DOHH2 (cell line): ENCODE data around the gene AJAP1.
"Not testable (repeated sequence)": the region's sequence is repeated elsewhere in the genome, so short reads cannot be mapped to it uniquely, and the experiment has no call there.

Experiments used
- H3F3A ChIP-seq: fragments of 200-600 bp; sonication (generic), shearing (Covaris generic); 2 replicates; pipeline ENCODE4 v1.6.0; 2016; ENCODE audit warnings: antibody characterized with exemption, mild to moderate bottlenecking; ENCODE audit not compliant: control insufficient read depth, insufficient read depth
- H3K27ac ChIP-seq: fragments of 200-600 bp; sonication (generic); 2 replicates; pipeline ENCODE4 v1.5.1; 2014; ENCODE audit warnings: low read depth, mild to moderate bottlenecking, low read length, moderate library complexity
- H3K27me3 ChIP-seq: fragments of 200-600 bp; sonication (generic); 2 replicates; pipeline ENCODE4 v1.6.1; 2014; ENCODE audit warnings: mild to moderate bottlenecking, low read length, mixed read lengths; ENCODE audit not compliant: control insufficient read depth
- H3K36me3 ChIP-seq: fragments of 200-600 bp; sonication (generic); 2 replicates; pipeline ENCODE4 v1.6.1; 2014; ENCODE audit warnings: mild to moderate bottlenecking, low read length, moderate library complexity, mixed read lengths; ENCODE audit not compliant: control insufficient read depth
- H3K4me1 ChIP-seq: fragments of 200-600 bp; sonication (generic); 2 replicates; pipeline ENCODE4 v1.6.1; 2014; ENCODE audit warnings: mild to moderate bottlenecking, low read length, mixed read lengths; ENCODE audit not compliant: control insufficient read depth
- H3K4me2 ChIP-seq: fragments of 200-600 bp; sonication (generic); 2 replicates; pipeline ENCODE4 v1.6.0; 2014; ENCODE audit warnings: mild to moderate bottlenecking, low read length, moderate library complexity
- H3K4me3 ChIP-seq: fragments of 200-600 bp; sonication (generic); 2 replicates; pipeline ENCODE4 v1.5.1; 2014; ENCODE audit warnings: mild to moderate bottlenecking, low read length, mixed read lengths
- H3K79me2 ChIP-seq: fragments of 200-600 bp; sonication (generic); 2 replicates; pipeline ENCODE4 v1.6.1; 2014; ENCODE audit warnings: mild to moderate bottlenecking, low read length, mixed read lengths; ENCODE audit not compliant: control insufficient read depth
- H3K9me2 ChIP-seq: fragments of 200-600 bp; sonication (generic); replicated peaks from 2 replicates; pipeline ENCODE4 v1.6.1; 2014; ENCODE audit warnings: mild to moderate bottlenecking, low read length, mixed read lengths; ENCODE audit not compliant: control insufficient read depth
- H3K9me3 ChIP-seq: fragments of 200-600 bp; sonication (generic); 2 replicates; pipeline ENCODE4 v1.6.1; 2014; ENCODE audit warnings: antibody characterized with exemption, low read length, mixed read lengths; ENCODE audit not compliant: control insufficient read depth, insufficient read depth
- H4K20me1 ChIP-seq: fragments of 200-600 bp; sonication (generic); 2 replicates; pipeline ENCODE4 v1.6.0; 2014; ENCODE audit warnings: low read depth, mild to moderate bottlenecking, antibody characterized with exemption, low read length, moderate library complexity; ENCODE audit not compliant: control insufficient read depth, insufficient read depth
- CTCF ChIP-seq: fragments of 200-600 bp; sonication (generic); IDR thresholded peaks from one replicate; pipeline ENCODE4 v1.5.1; 2014; ENCODE audit warnings: antibody characterized with exemption, mild to moderate bottlenecking, low read depth, low read length; ENCODE audit not compliant: poor library complexity, severe bottlenecking
- EZH2phosphoT487 ChIP-seq: fragments of 200-600 bp; sonication (generic); IDR thresholded peaks from 2 replicates; pipeline ENCODE4 v1.6.1; 2017; ENCODE audit warnings: borderline replicate concordance, mild to moderate bottlenecking, antibody characterized with exemption, low read length, moderate library complexity, mixed read lengths

AJAP1 gene

GRCh38 chr1:4615501-4615900 is 38.9 kb upstream of the AJAP1 start:
- Histone ChIP-seq H3K9me3 (peaks cover 2% of the 10 kb centered on the region; the same call in 1 of the 2 replicates), H3K27ac (no peak overlapping the region), H3K79me2 (no peaks in the 10 kb centered on the region)

GRCh38 chr1:4616831-4617465 is 37.5 kb upstream of the AJAP1 start:
- no peaks in the 10 kb centered on the region for H3K9me3 ChIP-seq
- H3K4me1 ChIP-seq = no peaks in the 10 kb centered on the region
- no peaks in the 10 kb centered on the region for H3F3A ChIP-seq
- no peak overlapping the region for H3K4me2 ChIP-seq
- H3K27me3 ChIP-seq = no peaks in the 10 kb centered on the region
- no peak overlapping the region for H3K27ac ChIP-seq
- H3K9me2 ChIP-seq = no peaks in the 10 kb centered on the region
- no peaks in the 10 kb centered on the region for H3K36me3 ChIP-seq
- H3K79me2 ChIP-seq = no peaks in the 10 kb centered on the region
- TF ChIP-seq EZH2phosphoT487 = no peak
- no peak for TF ChIP-seq CTCF
- H4K20me1 ChIP-seq = no peaks in the 10 kb centered on the region
- H3K4me3 ChIP-seq = no peak overlapping the region

More at GRCh38 chr1:4615501-4615900, 38.9 kb upstream of the AJAP1 start:
- no peak overlapping the region for H3K4me3 ChIP-seq
- no peaks in the 10 kb centered on the region for H3K27me3 ChIP-seq
- TF ChIP-seq CTCF (no peak), EZH2phosphoT487 (no peak)
- no peaks in the 10 kb centered on the region for H3F3A ChIP-seq
- H3K36me3 ChIP-seq = no peaks in the 10 kb centered on the region
- no peaks in the 10 kb centered on the region for H3K9me2 ChIP-seq
- H3K4me2 ChIP-seq = no peak overlapping the region
- no peaks in the 10 kb centered on the region for H3K4me1 ChIP-seq
- H4K20me1 ChIP-seq = no peaks in the 10 kb centered on the region

GRCh38 chr1:4617506-4617905 is 36.9 kb upstream of the AJAP1 start:
- Histone ChIP-seq H3K9me3 (no peaks in the 10 kb centered on the region), H3K27ac (no peak overlapping the region), H4K20me1 (no peaks in the 10 kb centered on the region), H3K4me2 (no peak overlapping the region), H3K36me3 (no peaks in the 10 kb centered on the region), H3K4me3 (no peak overlapping the region), H3K9me2 (no peaks in the 10 kb centered on the region), H3K27me3 (no peaks in the 10 kb centered on the region), H3F3A (no peaks in the 10 kb centered on the region), H3K4me1 (no peaks in the 10 kb centered on the region), H3K79me2 (no peaks in the 10 kb centered on the region)
- no peak for TF ChIP-seq CTCF
- TF ChIP-seq EZH2phosphoT487 = no peak

GRCh38 chr1:4618827-4619226 is 35.6 kb upstream of the AJAP1 start:
- H3K27me3 ChIP-seq, H3K27ac ChIP-seq, H3K79me2 ChIP-seq, H3K36me3 ChIP-seq, H3K4me2 ChIP-seq, H3F3A ChIP-seq, H3K9me2 ChIP-seq, H4K20me1 ChIP-seq, H3K4me1 ChIP-seq, H3K4me3 ChIP-seq, H3K9me3 ChIP-seq: not testable (repeated sequence)
